Measurements from ENCODE around the gene FARP1.

- TF ChIP-seq GATA2 (IDR thresholded peaks at IDR 0.05; ENCODE audit: low read depth, low read length) (no peak), GATA3 (IDR thresholded peaks at IDR 0.05; ENCODE audit: low read depth, low read length) (no peak)
These were observed 122.0 kb downstream of the FARP1 start for GRCh38 chr13:98264877-98265276.

All from SH-SY5Y (cell line).